IMR-90 (cell line): ENCODE measurements around the gene CRNN. TPM values are rescaled to one million over a fixed set of nuclear protein-coding genes. Genes with fewer than 3 reads are reported as not detected.

Experiments
- ATAC-seq: fragments of 200-7000 bp; cut with Tn5 transposase; 2 replicates; pipeline ENCODE4 v1.9.1; 2020; ENCODE audit warnings: low read depth, mild to moderate bottlenecking, moderate library complexity
- BruUV-seq: library from RNA; stranded (reverse); fragments of 400-500 nt; replicated peaks from 2 replicates; lab custom pipeline; 2021; lab: Mats Ljungman, UMichigan
- CTCF ChIA-PET: fragments of 300-600 bp; formaldehyde crosslinking; extraction: SDS; loops from one replicate; lab custom pipeline; 2021; ENCODE audit warnings: antibody characterized with exemption; lab: Yijun Ruan, JAX
- POLR2A ChIA-PET: fragments of 300-600 bp; sonication (Branson Sonifier 250); formaldehyde crosslinking; loops from one replicate; lab custom pipeline; 2022; ENCODE audit warnings: antibody characterized with exemption; ENCODE audit not compliant: unreplicated experiment; lab: Charles Lee
- DNase-seq: peaks from one replicate; pipeline ENCODE4 v3.0.0; 2013
- H2AFZ ChIP-seq: replicated peaks from 2 replicates; pipeline ENCODE3; 2013; ENCODE audit warnings: low read length, mild to moderate bottlenecking; ENCODE audit not compliant: poor library complexity
- H2AK5ac ChIP-seq: 2 replicates; pipeline ENCODE4 v1.6.1; 2013; ENCODE audit warnings: low read depth, low read length, inconsistent platforms
- H2AK9ac ChIP-seq: replicated peaks from 2 replicates; pipeline ENCODE3; 2013; ENCODE audit warnings: mild to moderate bottlenecking, low read depth, low read length, moderate library complexity; ENCODE audit not compliant: poor library complexity
- H2BK120ac ChIP-seq: 2 replicates; pipeline ENCODE4 v1.6.1; 2013; ENCODE audit warnings: low read depth, low read length, inconsistent platforms
- H2BK15ac ChIP-seq: 3 replicates; pipeline ENCODE4 v1.6.1; 2013; ENCODE audit warnings: low read depth, low read length, inconsistent platforms
- H2BK20ac ChIP-seq: 2 replicates; pipeline ENCODE4 v1.6.1; 2013; ENCODE audit warnings: low read depth, mild to moderate bottlenecking, inconsistent platforms, low read length, moderate library complexity
- H2BK5ac ChIP-seq: 2 replicates; pipeline ENCODE4 v1.6.1; 2013; ENCODE audit warnings: mild to moderate bottlenecking, low read depth, low read length, inconsistent platforms; ENCODE audit not compliant: poor library complexity, severe bottlenecking
- H3K14ac ChIP-seq: replicated peaks from 2 replicates; pipeline ENCODE4 v1.6.1; 2013; ENCODE audit warnings: low read depth, low read length, inconsistent platforms
- H3K18ac ChIP-seq: 2 replicates; pipeline ENCODE4 v1.6.1; 2013; ENCODE audit warnings: low read depth, low read length, control low read depth
- H3K23ac ChIP-seq: 2 replicates; pipeline ENCODE4 v1.6.1; 2013; ENCODE audit warnings: low read depth, low read length, inconsistent platforms
- H3K27ac ChIP-seq: 2 replicates; pipeline ENCODE4 v1.5.1; 2013; ENCODE audit warnings: mild to moderate bottlenecking, control low read depth, low read length; ENCODE audit not compliant: insufficient read depth
- H3K27me3 ChIP-seq: 2 replicates; pipeline ENCODE4 v1.6.1; 2013; ENCODE audit warnings: low read length; ENCODE audit not compliant: control insufficient read depth, insufficient read depth
- H3K36me3 ChIP-seq: 2 replicates; pipeline ENCODE4 v1.6.1; 2013; ENCODE audit warnings: low read length, mixed read lengths; ENCODE audit not compliant: control insufficient read depth, insufficient read depth
- H3K4ac ChIP-seq: 2 replicates; pipeline ENCODE4 v1.6.1; 2013; ENCODE audit warnings: low read depth, low read length, inconsistent platforms
- H3K4me1 ChIP-seq: 2 replicates; pipeline ENCODE4 v1.6.1; 2013; ENCODE audit warnings: low read length, mixed read lengths; ENCODE audit not compliant: control insufficient read depth, insufficient read depth
- H3K4me2 ChIP-seq: 2 replicates; pipeline ENCODE4 v1.6.1; 2013; ENCODE audit warnings: low read depth, mild to moderate bottlenecking, control low read depth, low read length, moderate library complexity
- H3K4me3 ChIP-seq: 2 replicates; pipeline ENCODE4 v1.5.1; 2013; ENCODE audit warnings: low read depth, mild to moderate bottlenecking, control low read depth, low read length, moderate library complexity; ENCODE audit not compliant: insufficient read depth
- H3K56ac ChIP-seq: 2 replicates; pipeline ENCODE4 v1.6.1; 2013; ENCODE audit warnings: low read length, inconsistent platforms; ENCODE audit not compliant: insufficient read depth; ENCODE audit errors: extremely low read depth
- H3K79me1 ChIP-seq, 2 experiments: 2 replicates each; pipeline ENCODE4 v1.6.1; 2013; ENCODE audit warnings: low read length in 2 of 2, inconsistent platforms in 1 of 2, low read depth in 1 of 2
- H3K9ac ChIP-seq: 2 replicates; pipeline ENCODE4 v1.6.1; 2013; ENCODE audit warnings: low read depth, low read length, control low read depth
- H3K9me1 ChIP-seq: 2 replicates; pipeline ENCODE4 v1.6.1; 2013; ENCODE audit warnings: low read length, inconsistent platforms; ENCODE audit not compliant: insufficient read depth
- H3K9me3 ChIP-seq: 2 replicates; pipeline ENCODE4 v1.6.1; 2013; ENCODE audit warnings: low read length; ENCODE audit not compliant: control insufficient read depth, insufficient read depth
- H4K20me1 ChIP-seq: 2 replicates; pipeline ENCODE4 v1.6.1; 2013; ENCODE audit warnings: low read length, inconsistent platforms; ENCODE audit not compliant: insufficient read depth
- H4K5ac ChIP-seq: 2 replicates; pipeline ENCODE4 v1.6.1; 2013; ENCODE audit warnings: mild to moderate bottlenecking, low read depth, low read length, control low read depth
- H4K8ac ChIP-seq, 2 experiments: 2 replicates each; pipeline ENCODE4 v1.6.1; 2013; ENCODE audit warnings: low read depth in 2 of 2, low read length in 2 of 2, control low read depth in 1 of 2, inconsistent platforms in 1 of 2
- H4K91ac ChIP-seq: 2 replicates; pipeline ENCODE4 v1.6.1; 2013; ENCODE audit warnings: low read depth, low read length, inconsistent platforms; ENCODE audit not compliant: insufficient read depth
- BHLHE40 ChIP-seq: fragments of 150-350 bp; IDR thresholded peaks from 2 replicates; pipeline ENCODE4 v1.6.1; 2016; ENCODE audit warnings: mild to moderate bottlenecking, low read depth, low read length
- CEBPB ChIP-seq: IDR thresholded peaks from 2 replicates; pipeline ENCODE4 v1.6.1; 2012; ENCODE audit warnings: low read depth, low read length, improper control_type of control experiment
- CHD1 ChIP-seq: IDR thresholded peaks from 2 replicates; pipeline ENCODE4 v1.6.1; 2012; ENCODE audit warnings: low read depth, low read length, improper control_type of control experiment
- CTCF ChIP-seq: conservative IDR thresholded peaks from 2 replicates; pipeline ENCODE4 v1.5.1; 2012; ENCODE audit warnings: mild to moderate bottlenecking, low read depth, low read length, improper control_type of control experiment
- FOS ChIP-seq: fragments of 150-350 bp; IDR thresholded peaks from 2 replicates; pipeline ENCODE4 v1.6.1; 2016; ENCODE audit warnings: low read depth, low read length
- MAFK ChIP-seq: IDR thresholded peaks from 2 replicates; pipeline ENCODE4 v1.6.1; 2012; ENCODE audit warnings: low read depth, low read length, improper control_type of control experiment
- MAZ ChIP-seq: IDR thresholded peaks from 2 replicates; pipeline ENCODE4 v1.6.1; 2012; ENCODE audit warnings: low read depth, mild to moderate bottlenecking, low read length, improper control_type of control experiment, moderate library complexity, borderline replicate concordance
- MXI1 ChIP-seq: IDR thresholded peaks from 2 replicates; pipeline ENCODE4 v1.6.1; 2012; ENCODE audit warnings: low read depth, mild to moderate bottlenecking, low read length, moderate library complexity, borderline replicate concordance
- NFE2L2 ChIP-seq: fragments of 150-350 bp; IDR thresholded peaks from 2 replicates; pipeline ENCODE4 v1.6.1; 2016; ENCODE audit warnings: low read depth, mild to moderate bottlenecking, low read length
- POLR2A ChIP-seq: IDR thresholded peaks from 2 replicates; pipeline ENCODE4 v1.6.1; 2012; ENCODE audit warnings: mild to moderate bottlenecking, low read depth, low read length
- RAD21 ChIP-seq: IDR thresholded peaks from 2 replicates; pipeline ENCODE4 v1.6.1; 2012; ENCODE audit warnings: low read length, improper control_type of control experiment
- RCOR1 ChIP-seq: IDR thresholded peaks from 2 replicates; pipeline ENCODE4 v1.6.1; 2012; ENCODE audit warnings: mild to moderate bottlenecking, low read length, improper control_type of control experiment; ENCODE audit not compliant: insufficient replicate concordance
- USF2 ChIP-seq: fragments of 150-350 bp; IDR thresholded peaks from 2 replicates; pipeline ENCODE4 v1.6.1; 2017; ENCODE audit warnings: mild to moderate bottlenecking, antibody characterized with exemption, low read length, low read depth
- WGBS, 2 experiments: methylation state at CpG; one replicate each; pipeline versions ENCODE4 v1.1.5 to v1.1.7; 2013; ENCODE audit warnings: missing lambda C conversion rate in 2 of 2; ENCODE audit not compliant: insufficient read length in 1 of 2; ENCODE audit errors: extremely low coverage in 2 of 2; 5-methylcytosine and 5-hydroxymethylcytosine counted together
- dilution Hi-C: fragments of 300-500 bp; cut with HindIII; formaldehyde crosslinking; loops from one replicate; pipeline ENCODE4 v1.14.3; 2018; ENCODE audit warnings: low sequenced_read_pairs; ENCODE audit not compliant: unreplicated experiment
- in situ Hi-C: fragments of 300-500 bp; cut with MboI; formaldehyde crosslinking; loops from 3 replicates; pipeline ENCODE4 v1.14.3; 2019; ENCODE audit warnings: low sequenced_read_pairs, inconsistent platforms, mixed read lengths
- intact Hi-C: fragments of 100-400 bp; cut with micrococcal nuclease; formaldehyde crosslinking; loops from 2 replicates; pipeline ENCODE4 v1.10.0; 2022
- polyA plus RNA-seq, 3 experiments: library from polyadenylated mRNA; depleted of rRNA; stranded (reverse); fragments of >200 nt; gene quantifications; 2 replicates each; pipeline ENCODE4 v1.2.3, GENCODE V29; 2012; ENCODE audit warnings: low replicate concordance in 1 of 3
- total RNA-seq: library from RNA; depleted of rRNA; stranded (reverse); fragments of >200 nt; gene quantifications from 2 replicates; pipeline ENCODE4 v1.2.3, GENCODE V29; 2012
- TF ChIP-seq, protein P1 (sequence below): fragments of 150-350 bp; IDR thresholded peaks from 2 replicates; pipeline ENCODE4 v1.6.1; 2016; ENCODE audit warnings: low read depth, mild to moderate bottlenecking, low read length, moderate library complexity, borderline replicate concordance

CRNN gene
- total and polyA plus RNA-seq, 2 of the 4 experiments (the other 2 are of a cell fraction): not detected

DNA sequence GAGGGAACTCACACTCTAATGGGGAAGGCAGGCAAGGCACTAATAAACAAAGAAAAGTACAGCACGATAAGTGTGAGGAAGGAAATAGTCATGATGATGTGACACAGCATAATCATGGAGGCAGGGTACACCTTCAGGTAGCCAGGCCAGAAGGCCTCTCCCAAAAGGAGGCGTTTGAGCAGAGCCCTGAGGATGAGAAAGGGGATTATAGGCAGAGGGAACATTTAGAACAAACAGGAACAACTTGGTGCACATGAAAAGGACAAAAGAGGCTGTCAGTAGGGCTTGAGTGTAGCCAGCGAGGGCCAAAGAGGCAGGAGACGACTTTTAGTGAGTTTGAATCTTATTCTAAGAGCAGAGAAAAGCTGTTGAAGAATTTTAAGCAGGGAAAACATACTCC lies 33.4 kb upstream of the CRNN start:
- H3K27ac ChIP-seq: no peak overlapping the region
- H4K8ac ChIP-seq: no peak overlapping the region
- H3K9me3 ChIP-seq: no peaks in the 10 kb centered on the region
- no peak overlapping the region for H3K56ac ChIP-seq
- no peak overlapping the region for H4K5ac ChIP-seq
- no peak overlapping the region for H2BK20ac ChIP-seq
- H2BK120ac ChIP-seq: no peak overlapping the region
- H3K4ac ChIP-seq: no peak overlapping the region
- no peak overlapping the region for H2BK5ac ChIP-seq
- DNase-seq: no peak
- H3K9me1 ChIP-seq: no peaks in the 10 kb centered on the region
- H4K91ac ChIP-seq: no peak overlapping the region
- no peak overlapping the region for H3K4me2 ChIP-seq
- dilution Hi-C loops: no loop called here
- no peak overlapping the region for H2AK9ac ChIP-seq
- no peak for ATAC-seq
- BruUV-seq: no TSS peak
- 20% methylated on average over 2 of the region's 4 CpGs; no CpG with 5 or more reads in 1 of the 2 experiments for WGBS, 2 experiments
- no peak overlapping the region for H3K14ac ChIP-seq
- no peak overlapping the region for H2AK5ac ChIP-seq
- POLR2A ChIA-PET: no interaction called here
- no peak overlapping the region for H3K23ac ChIP-seq
- no peaks in the 10 kb centered on the region for H3K27me3 ChIP-seq
- no peaks in the 10 kb centered on the region for H3K36me3 ChIP-seq
- H3K79me1 ChIP-seq: no peaks in the 10 kb centered on the region
- no peaks in the 10 kb centered on the region for H3K4me1 ChIP-seq
- no peak overlapping the region for H3K18ac ChIP-seq
- no peak overlapping the region for H3K4me3 ChIP-seq
- no peaks in the 10 kb centered on the region for H4K20me1 ChIP-seq
- TF ChIP-seq NFE2L2 (no peak), CHD1 (no peak), CTCF (no peak), POLR2A (no peak), RAD21 (no peak), MAZ (no peak), CEBPB (no peak), MAFK (no peak), BHLHE40 (no peak), FOS (no peak), MXI1 (no peak), USF2 (no peak), RCOR1 (no peak)
- TF ChIP-seq, protein P1, sequence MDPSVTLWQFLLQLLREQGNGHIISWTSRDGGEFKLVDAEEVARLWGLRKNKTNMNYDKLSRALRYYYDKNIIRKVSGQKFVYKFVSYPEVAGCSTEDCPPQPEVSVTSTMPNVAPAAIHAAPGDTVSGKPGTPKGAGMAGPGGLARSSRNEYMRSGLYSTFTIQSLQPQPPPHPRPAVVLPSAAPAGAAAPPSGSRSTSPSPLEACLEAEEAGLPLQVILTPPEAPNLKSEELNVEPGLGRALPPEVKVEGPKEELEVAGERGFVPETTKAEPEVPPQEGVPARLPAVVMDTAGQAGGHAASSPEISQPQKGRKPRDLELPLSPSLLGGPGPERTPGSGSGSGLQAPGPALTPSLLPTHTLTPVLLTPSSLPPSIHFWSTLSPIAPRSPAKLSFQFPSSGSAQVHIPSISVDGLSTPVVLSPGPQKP: no peak
- H2AFZ ChIP-seq: no peak overlapping the region
- in situ Hi-C loops: loop anchor here (10.0 kb wide), 1 partner anchor 393 kb away; no protein-coding TSS in a partner anchor
- intact Hi-C loops: no loop called here
- no peak overlapping the region for H2BK15ac ChIP-seq
- CTCF ChIA-PET: interaction anchor here (1.4 to 1.7 kb wide), 2 partner anchors 11 to 12 kb away, joined by 3 to 5 read pairs; no protein-coding TSS in a partner anchor
- H3K9ac ChIP-seq: no peak overlapping the region
